ENCODE results near the gene ABCC9.
"Not testable (repeated sequence)": the region's sequence is repeated elsewhere in the genome, so short reads cannot be mapped to it uniquely, and the experiment has no call there.

The ABCC9 gene

DNA sequence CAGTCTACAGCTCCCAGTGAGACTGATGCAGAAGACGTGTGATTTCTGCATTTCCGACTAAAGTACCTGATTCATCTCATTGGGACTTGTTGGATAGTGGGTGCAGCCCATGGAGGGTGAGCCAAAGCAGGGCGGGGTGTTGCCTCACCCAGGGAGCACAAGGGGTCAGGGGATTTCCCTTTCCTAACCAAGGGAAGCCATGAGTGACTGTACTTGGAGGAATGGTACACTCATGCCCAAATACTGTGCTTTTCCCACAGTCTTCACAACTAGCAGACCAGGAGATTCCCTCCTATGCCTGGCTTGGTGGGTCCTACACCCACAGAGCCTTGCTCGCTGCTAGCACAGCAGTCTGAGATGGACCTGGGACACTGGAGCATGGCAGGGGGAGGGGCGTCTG is 21.0 kb upstream of the ABCC9 start:
- TF ChIP-seq JUND (IDR thresholded peaks at IDR 0.05; ENCODE audit: low read depth): no peak
- in situ Hi-C loops (cut with HindIII; ENCODE audit: low pct_unique_long_range_greater_than_20kb, low sequenced_read_pairs): no loop called here
- DNase-seq (ENCODE audit: low read depth in 1 of 2, low spot score in 1 of 2): no peak

DNA sequence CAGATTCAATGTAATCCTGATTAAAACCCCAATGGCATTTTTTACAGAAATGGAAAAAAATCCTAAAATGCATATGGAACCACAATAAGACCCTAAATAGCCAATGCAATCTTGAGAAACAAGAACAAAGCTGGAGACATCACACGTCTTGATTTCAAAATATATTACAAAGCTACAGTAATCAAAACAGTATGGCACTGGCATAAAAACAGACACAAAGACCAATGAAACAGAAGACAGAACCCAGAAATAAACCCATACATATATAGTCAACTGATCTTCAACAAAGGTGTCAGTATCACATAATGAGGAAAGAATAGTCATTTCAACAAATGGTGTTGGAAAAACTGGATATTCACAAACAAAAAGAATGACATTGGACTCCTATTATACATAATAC is 9.4 kb upstream of the ABCC9 start:
- no peak for DNase-seq (ENCODE audit: low read depth in 1 of 2, low spot score in 1 of 2)
- no peak for TF ChIP-seq JUND (IDR thresholded peaks at IDR 0.05; ENCODE audit: low read depth)
- in situ Hi-C loops (cut with HindIII; ENCODE audit: low pct_unique_long_range_greater_than_20kb, low sequenced_read_pairs): no loop called here

DNA sequence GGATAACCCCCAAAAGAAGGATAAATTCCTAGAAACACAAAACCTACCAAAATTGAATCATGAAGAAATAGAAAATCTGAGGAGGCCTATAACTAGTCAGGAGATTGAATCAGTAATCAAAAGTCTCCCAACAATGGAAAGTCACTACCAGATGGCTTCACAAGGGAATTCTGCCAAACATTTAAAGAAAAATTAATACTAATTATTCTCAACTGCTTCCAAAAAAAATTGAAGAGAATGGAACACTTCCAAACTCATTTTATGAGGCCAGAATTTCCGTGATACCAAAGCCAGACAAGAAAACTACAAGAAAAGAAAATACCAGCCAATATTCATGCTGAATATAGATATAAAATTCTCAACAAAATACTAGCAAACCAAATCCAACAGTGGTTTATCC is 7.8 kb upstream of the ABCC9 start:
- no peak for DNase-seq (ENCODE audit: low read depth in 1 of 2, low spot score in 1 of 2)
- in situ Hi-C loops (cut with HindIII; ENCODE audit: low pct_unique_long_range_greater_than_20kb, low sequenced_read_pairs): no loop called here
- no peak for TF ChIP-seq JUND (IDR thresholded peaks at IDR 0.05; ENCODE audit: low read depth)

DNA sequence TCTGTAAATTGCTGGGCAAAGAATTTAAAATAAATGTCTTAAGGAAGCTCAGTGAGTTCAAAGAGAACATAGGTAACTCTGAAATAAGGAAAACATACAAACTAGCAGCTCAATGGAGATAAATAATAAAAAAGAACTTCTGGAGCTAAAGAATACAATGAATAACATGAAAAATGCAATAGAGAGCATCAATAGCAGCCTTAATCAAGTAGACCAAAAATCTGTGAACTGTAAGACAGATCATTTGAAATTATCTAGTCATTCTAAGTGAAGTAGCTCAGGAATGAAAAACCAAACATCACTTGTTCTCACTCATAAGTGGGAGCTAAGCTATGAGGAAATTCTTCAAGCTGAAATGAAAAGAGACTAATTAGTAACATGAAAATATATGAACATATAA is 5.8 kb upstream of the ABCC9 start:
- no peak for TF ChIP-seq JUND (IDR thresholded peaks at IDR 0.05; ENCODE audit: low read depth)
- in situ Hi-C loops (cut with HindIII; ENCODE audit: low pct_unique_long_range_greater_than_20kb, low sequenced_read_pairs): no loop called here
- no peak for DNase-seq (ENCODE audit: low read depth in 1 of 2, low spot score in 1 of 2)

DNA sequence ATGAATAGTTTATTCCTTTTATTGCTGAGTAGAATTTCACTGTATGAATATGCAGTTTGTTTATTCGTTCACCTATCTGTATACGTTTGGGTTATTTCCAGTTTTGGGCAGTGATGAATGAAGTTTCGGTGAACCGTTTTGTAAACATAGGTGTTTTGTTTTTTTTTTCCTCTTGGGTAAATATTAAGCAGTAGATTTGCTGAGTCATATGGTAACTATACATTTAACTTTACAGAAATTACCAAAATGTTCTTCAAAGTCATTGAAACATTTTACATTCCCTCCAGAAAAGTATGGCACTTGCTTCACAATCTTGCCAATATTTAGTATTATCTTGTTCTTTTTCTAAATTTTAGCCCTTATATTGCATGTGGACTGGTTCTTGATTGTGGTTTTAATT is 3.8 kb upstream of the ABCC9 start:
- no peak for TF ChIP-seq JUND (IDR thresholded peaks at IDR 0.05; ENCODE audit: low read depth)
- DNase-seq (ENCODE audit: low read depth in 1 of 2, low spot score in 1 of 2): no peak
- in situ Hi-C loops (cut with HindIII; ENCODE audit: low pct_unique_long_range_greater_than_20kb, low sequenced_read_pairs): no loop called here

DNA sequence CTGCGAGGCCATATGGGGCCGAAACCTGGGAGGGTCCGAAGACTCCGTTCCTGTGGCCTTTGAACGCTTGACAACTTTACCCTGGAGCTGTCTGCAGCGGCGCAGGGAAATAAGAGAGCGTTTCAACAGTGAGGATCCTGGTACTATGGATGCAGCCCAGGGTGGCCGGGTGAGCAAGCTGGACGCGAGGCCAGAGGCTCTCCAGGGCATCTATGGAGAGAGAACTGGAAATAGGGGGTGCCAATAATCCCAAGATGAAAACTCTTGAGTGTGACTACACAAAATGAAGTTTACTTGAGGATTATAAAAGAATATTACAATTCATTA is 1.1 kb upstream of the ABCC9 start:
- in situ Hi-C loops (cut with HindIII; ENCODE audit: low pct_unique_long_range_greater_than_20kb, low sequenced_read_pairs): no loop called here
- no peak for TF ChIP-seq JUND (IDR thresholded peaks at IDR 0.05; ENCODE audit: low read depth)
- DNase-seq (ENCODE audit: low read depth in 1 of 2, low spot score in 1 of 2): no peak

DNA sequence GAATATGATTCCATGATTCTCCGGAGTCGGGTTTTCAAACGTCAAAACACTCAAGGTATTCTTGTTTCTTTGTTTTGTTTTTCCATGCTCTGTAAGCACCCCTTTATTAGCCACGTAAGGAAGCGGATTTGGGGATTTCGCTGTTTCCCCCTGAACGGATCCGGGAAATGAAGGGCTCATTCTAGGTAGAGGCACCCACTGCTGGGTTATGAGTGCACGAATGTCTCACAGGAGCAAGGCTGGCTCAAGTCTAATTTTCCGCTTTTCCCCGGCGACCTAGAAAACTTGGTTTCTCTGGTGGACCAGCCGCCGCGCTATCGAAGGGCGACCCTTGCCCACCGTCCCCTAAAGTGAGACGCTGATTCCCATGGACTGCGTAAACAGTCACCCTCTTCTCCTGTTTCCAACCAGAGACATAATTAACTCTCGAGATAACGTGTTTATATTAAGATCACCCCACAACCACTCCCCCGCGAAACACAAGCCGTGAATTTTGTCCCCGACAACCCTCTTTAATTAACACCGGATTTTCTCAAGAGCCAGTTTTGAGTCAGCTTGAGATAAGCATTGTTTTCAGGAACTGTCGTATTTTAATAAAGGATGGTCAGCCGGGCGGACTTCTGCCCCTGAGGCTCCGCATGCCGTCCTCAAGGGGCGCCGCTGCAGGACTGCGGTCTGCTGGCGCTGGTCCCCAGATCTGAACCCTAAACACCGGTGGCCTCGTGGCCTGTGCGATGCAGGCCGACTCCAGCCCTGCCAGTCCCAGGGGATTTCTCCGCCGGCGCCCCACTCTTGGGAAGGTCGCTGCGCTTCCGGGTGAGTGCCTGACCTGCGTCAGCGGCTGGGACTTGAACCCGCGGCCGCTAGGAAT is 515 bp upstream of the ABCC9 start:
- TF ChIP-seq JUND (IDR thresholded peaks at IDR 0.05; ENCODE audit: low read depth): no peak
- in situ Hi-C loops (cut with HindIII; ENCODE audit: low pct_unique_long_range_greater_than_20kb, low sequenced_read_pairs): no loop called here
- no peak for DNase-seq (ENCODE audit: low read depth in 1 of 2, low spot score in 1 of 2)

DNA sequence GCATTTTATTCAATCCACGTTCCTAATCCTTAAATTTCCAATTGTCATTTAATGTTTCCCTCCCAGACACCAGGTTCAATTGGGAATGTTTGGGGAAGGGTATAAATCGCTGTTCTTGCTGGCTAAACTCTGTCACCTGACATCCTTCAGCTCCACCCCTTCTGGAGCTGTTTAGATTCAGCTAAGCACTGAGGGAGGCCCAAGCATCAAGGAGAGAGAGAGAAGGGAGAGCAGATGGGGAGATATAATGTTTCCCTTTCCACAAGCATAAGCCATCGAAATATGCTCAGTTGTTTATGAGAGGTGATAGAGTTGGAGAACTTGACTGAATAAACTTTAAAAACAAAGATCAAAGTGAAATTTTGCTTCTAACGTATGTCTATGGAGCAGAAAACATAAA is 1.8 kb downstream of the ABCC9 start:
- TF ChIP-seq JUND (IDR thresholded peaks at IDR 0.05; ENCODE audit: low read depth): no peak
- in situ Hi-C loops (cut with HindIII; ENCODE audit: low pct_unique_long_range_greater_than_20kb, low sequenced_read_pairs): no loop called here
- DNase-seq (ENCODE audit: low read depth in 1 of 2, low spot score in 1 of 2): no peak

DNA sequence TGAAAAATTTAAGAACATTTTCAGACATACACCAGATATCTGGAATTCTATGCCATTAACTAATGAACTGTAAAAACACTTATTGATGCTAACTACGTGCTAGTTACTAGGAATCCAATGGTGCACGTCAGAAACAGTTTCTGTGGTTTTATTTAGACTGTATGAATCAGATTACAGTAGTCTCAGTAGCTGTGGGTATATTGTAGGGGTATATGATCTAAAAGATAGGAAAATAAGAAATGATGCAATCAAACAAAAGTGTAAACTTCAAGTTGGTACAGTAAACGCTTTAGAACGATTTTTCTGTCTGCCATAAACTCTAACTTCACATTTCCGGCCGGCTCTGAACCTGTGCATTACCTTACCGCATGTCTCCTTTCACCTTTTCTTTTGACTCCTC is 2.3 kb downstream of the ABCC9 start:
- no peak for DNase-seq (ENCODE audit: low read depth in 1 of 2, low spot score in 1 of 2)

DNA sequence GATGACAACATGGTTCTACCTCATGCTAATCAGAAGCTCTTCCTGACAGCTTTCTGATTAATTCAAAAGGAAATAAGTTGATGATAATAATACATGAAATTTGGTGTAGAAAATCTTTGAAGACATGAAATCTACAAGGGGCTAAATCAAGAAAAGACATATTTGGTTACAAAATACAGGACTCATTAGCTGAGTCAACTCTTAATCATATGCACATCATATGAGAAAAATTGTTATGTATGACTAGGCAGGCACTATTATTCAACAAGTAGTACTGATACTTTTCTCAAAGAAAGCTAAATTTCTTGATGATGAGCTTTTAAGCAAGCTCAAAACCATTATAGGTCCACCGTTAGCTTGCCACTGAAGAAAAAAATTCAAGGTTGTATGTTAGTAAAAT is 7.1 kb downstream of the ABCC9 start:
- in situ Hi-C loops (cut with HindIII; ENCODE audit: low pct_unique_long_range_greater_than_20kb, low sequenced_read_pairs): no loop called here
- no peak for DNase-seq (ENCODE audit: low read depth in 1 of 2, low spot score in 1 of 2)
- TF ChIP-seq JUND (IDR thresholded peaks at IDR 0.05; ENCODE audit: low read depth): no peak

More for the DNA sequence above, 2.3 kb downstream of the ABCC9 start:
- in situ Hi-C loops (cut with HindIII; ENCODE audit: low pct_unique_long_range_greater_than_20kb, low sequenced_read_pairs): no loop called here
- TF ChIP-seq JUND (IDR thresholded peaks at IDR 0.05; ENCODE audit: low read depth): no peak

DNA sequence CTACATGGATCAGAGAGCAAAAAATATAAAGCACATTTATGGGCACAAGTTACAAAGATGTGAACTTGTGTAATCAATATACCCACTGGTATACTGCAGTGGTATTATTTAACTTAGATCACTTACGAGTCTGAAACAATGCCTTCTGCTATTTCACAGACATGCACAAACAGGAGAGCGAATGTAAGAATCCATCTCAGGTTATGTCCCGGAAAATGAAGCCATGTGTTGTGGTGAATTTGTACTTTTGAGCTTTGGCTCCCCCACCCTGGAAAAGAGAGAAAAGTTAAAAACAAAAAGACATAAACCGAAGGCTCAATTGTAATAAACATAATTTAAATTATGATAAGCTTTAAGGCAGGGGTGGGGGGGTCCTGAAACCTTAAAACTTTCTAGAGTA is 7.6 kb downstream of the ABCC9 start:
- in situ Hi-C loops (cut with HindIII; ENCODE audit: low pct_unique_long_range_greater_than_20kb, low sequenced_read_pairs): no loop called here
- DNase-seq (ENCODE audit: low read depth in 1 of 2, low spot score in 1 of 2): no peak
- TF ChIP-seq JUND (IDR thresholded peaks at IDR 0.05; ENCODE audit: low read depth): no peak

DNA sequence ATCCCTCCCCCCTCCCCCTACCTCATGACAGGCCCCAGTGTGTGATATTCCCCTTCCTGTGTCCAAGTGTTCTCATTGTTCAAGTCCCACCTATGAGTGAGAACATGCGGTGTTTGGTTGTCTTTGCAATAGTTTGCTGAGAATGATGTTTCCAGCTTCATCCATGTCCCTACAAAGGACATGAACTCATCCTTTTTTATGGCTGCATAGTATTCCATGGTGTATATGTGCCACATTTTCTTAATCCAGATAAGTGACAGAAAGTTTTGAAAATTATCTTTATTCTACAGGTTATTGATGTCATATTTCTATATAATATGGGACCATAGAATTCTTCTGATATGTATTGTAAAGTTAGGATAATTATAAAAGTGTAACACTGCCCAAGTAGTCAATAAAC is 11.3 kb downstream of the ABCC9 start:
- in situ Hi-C loops (cut with HindIII; ENCODE audit: low pct_unique_long_range_greater_than_20kb, low sequenced_read_pairs); DNase-seq (ENCODE audit: low read depth in 1 of 2, low spot score in 1 of 2): not testable (repeated sequence)

DNA sequence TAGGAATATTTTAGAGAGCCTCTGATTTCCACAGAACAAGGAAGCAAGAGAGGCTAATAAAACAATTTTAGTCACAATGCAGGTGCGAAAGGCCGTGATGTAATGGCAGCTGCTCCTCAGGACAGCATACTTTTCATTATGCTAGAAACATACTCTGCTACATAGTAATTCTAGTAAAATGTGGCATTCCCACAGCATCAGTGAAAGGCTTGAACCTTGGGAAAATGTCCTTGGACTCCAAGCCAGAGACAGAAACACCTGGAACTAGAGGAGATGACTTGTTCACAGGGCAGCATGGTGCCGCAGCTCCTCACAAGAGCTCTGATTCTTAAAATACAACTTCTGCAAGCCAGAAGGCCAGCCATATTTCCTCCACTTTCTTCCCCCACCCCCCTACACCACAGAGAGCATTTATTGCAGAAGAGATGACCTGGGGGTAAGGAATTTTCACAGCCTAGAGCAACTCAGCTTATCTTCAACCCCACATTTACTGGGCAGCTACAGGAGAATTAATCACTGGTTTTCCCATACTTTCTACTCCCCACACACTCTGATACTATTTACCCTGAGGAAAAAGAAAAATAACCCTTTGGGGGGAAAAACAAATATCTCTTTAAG is 15.8 kb downstream of the ABCC9 start:
- no peak for DNase-seq (ENCODE audit: low read depth in 1 of 2, low spot score in 1 of 2)
- no peak for TF ChIP-seq JUND (IDR thresholded peaks at IDR 0.05; ENCODE audit: low read depth)
- in situ Hi-C loops (cut with HindIII; ENCODE audit: low pct_unique_long_range_greater_than_20kb, low sequenced_read_pairs): no loop called here

DNA sequence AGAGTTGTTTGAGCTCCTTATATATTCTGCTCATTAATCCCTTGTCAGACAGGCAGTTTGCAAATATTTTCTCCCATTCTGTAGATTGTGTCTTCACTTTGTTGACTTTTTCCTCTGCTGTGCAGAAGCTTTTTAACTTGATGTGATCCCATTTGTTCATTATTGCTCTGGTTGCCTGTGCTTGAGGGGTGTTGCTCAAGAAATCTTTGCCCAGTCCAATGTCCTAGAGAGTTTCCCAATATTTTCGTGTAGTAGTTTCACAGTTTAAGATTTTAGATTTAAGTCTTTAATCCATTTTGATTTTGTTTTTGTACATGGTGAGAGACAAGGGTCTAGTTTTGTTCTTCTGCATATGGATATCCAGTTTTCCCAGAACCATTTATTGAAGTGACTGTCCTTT is 19.8 kb downstream of the ABCC9 start:
- no peak for DNase-seq (ENCODE audit: low read depth in 1 of 2, low spot score in 1 of 2)
- in situ Hi-C loops (cut with HindIII; ENCODE audit: low pct_unique_long_range_greater_than_20kb, low sequenced_read_pairs): no loop called here

More for the DNA sequence above, 19.8 kb downstream of the ABCC9 start:
- TF ChIP-seq JUND (IDR thresholded peaks at IDR 0.05; ENCODE audit: low read depth): no peak
